NCI-H2081 treated with DMSO at 0.1 percent for 48 hours (cell line): ENCODE measurements around the gene SLC1A2.

Source experiments
- DNase-seq: peaks from one replicate; lab custom pipeline; 2025; lab: John Stamatoyannopoulos, UW

Gene SLC1A2

DNA sequence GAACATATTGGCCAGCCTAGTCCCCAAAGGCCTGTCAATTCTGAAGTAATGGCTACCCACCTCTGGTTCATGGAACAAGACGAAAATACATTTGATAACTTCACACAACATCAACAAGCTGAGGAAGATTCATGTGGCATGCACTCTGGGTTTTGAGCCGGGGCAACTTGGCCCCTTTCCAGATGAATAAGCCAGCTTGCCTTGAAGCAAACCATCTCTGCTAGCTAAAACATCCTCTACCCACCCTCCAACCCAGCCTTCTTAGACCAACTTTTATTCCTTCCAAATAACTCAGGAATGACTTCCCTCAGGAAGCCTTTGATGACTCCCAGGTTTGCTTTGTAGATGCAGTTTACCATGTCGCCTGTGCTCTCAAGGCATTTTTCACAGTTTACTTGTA is 94.4 kb downstream of the SLC1A2 start:
- DNase-seq, result no peak

DNA sequence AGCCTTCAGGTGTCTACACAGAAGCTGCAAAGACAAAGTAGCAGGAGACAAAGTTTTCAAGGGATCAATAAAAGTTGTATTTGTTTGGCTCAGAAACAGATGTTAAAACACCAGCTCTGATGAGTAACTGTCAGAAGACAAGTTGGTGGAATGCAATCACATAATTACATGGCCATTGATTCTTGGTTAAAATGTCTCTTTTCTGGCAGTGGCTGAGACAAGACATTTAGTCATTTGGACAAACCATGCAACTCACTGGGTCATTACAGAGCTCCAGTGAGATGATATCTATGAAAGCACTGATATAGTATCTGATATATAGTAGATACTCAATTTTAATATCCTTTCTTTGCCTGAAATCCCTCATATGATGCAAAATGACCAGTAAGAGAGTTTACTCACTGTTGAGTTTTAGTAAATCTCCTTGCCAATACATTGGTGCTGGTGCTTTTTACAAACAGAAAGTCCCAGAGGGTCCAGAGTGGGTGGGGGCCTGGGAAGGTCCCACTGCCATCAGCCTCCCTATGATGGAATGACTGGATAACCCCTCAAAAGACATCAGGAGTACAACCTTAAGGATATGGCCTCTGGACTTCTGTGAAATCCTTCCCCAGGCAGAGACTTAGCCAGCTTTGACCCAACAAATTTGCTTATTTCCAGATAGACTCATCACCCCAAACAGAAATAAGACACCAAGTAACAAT is 95.0 kb downstream of the SLC1A2 start:
- DNase-seq, result no peak

DNA sequence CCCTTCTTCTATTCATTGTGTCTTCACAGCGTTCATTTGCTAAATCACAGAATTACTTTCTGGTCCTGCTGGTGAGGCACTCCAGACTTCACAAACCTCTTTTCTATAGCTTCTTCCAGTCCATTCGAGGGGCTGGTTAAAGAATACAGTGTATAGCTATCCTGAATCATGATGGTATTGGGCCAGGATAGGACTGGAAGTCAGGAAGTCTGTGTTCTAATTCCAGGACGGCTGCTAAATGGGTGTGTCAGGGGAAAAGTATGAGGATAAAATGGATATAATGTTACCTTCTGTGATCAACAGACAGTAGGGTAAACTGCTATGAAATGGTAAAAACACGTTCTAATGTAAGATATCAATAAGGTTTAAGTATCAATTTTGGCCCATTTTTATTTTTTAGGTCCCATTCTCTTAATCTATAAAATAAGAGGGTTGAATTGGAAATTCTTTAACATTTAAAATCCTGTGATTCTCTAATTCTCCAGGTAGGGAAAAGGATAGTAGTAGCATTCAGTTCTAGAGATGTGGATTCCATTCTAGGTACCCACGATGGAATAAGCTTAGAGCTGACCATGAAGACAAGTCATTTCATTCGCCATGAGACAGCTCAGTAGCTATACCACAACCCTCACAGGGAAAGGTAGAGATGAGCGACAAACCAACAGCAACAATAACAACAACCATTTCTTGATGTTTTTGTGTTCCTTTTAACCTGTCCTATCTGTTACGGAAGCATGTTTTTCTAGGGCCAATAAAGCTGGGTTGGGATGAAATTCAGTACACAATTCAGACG is 96.1 kb downstream of the SLC1A2 start:
- no peak for DNase-seq

DNA sequence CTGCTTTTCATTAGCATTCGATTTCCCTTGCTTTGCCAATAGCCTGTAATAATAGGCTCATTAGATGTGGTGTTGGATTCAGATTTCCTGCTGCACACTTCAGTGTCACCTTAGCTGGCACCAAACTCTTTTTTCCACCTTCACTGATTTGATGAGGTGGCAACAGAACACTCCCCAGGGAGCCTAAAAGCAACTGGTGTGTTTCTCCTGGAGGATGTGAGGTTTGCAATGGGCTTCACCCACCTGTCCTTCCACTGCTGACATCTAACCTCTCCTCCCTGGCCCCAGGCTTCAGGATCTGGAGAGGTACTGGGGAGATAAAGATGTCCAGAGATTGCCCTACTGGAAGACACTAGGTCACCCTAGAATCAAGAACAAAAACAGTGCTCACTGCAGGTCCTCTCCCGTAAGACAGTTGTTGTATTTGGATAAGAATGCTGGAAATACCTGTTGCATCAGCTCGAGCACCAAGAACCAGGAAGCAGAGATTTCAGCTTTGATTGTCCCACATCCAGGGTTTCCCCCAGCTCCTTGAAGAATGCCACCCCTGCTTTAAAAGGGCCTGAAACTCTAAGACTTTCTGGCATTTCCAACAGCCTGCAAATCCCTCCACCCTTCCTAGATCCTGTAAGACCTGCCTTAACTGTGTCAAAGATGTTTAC is 96.9 kb downstream of the SLC1A2 start:
- no peak for DNase-seq

DNA sequence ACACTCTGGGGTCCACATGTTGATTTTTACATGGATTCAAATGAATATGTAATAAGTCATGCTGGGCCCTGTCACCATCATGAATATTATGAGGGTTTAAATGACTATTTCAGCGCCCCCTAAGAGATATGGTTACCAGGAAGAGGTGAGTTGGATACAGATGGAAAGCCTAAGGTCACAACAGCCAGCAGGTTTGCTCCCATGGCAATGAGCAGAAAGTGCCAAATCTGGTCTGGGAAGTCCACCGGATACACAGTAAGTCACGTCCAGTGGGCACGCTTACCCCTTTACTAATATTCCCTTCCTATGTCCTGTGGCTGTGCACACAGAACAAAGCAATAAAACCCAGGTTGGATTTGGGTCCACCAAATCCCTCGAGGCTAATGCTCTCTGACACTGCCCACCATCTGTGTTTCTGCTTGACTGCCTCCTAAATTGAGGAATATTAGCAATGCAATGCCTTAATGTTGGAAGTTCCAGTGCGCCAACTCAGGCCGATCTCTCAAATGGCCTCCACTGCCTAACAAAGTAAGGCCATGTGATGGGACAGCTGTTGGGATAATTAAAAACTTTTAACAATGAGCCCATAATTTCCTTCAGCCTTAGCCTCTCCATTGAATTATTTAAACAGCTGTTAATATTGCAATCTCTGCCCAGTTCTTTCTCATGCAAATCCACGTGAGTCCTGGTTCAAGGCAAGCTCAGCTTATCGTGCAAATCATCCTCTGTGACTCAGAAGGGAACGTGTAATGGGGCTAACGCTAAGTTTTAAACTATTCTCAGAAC is 97.6 kb downstream of the SLC1A2 start:
- DNase-seq, result no peak

DNA sequence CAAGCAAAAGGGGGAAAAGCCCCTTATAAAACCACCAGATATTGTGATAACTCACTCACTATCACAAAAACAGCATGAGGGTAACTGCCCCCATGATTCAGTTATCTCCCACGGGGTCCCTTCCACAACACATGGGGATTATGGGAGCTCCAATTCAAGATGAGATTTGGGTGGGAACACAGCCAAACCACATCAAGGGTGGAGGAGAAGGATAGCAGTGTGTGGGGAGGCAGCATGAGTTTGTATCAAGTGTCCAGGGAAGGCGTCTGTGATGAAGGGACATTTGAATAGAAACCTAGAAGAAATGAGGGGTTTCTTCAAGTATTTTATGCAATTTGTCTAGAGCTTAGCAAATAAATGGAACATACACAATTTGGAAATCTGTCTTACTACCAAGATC is 98.2 kb downstream of the SLC1A2 start:
- no peak for DNase-seq

DNA sequence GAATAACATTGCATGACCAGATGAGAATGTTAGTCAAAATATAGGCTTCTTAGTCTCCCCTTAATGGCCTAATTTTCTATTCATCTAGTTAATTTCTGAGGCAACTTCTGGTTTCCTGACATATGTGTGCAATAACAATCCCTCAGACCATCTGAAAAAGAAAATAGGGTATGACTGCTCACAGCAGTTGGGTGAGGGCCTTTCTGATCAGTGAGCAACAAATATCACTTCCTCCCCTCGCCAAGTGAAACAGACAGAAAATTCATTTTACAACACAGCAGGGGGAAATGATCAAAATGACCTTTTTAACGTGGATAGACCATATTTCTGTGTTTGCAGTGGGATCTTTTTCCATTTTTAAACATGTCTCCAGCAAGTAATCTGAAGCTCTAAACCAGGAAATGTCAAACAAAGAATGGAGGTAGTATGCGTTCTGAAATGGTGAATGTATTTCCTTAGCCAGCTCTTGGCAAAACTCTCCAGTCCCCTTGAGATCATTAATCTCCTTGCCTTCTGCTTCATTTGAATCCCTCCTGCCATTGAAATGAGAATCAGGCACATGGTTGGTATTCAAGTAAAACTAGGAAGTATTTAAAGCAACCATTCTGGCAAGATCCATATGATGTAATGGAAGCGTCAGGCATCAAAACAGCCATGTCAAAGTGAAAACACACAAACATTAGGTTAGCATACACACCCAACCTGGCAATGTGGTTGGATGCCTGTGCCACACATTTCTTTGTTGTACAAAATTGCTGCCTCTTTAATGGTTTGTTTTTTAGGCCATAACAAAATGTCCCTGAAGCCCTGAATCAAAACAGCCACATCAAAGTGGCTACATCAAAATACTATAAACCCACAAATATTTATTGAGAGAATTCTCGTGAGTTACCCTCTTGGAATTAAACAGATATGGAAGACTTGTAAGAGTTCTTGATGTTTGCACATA is 100.1 kb downstream of the SLC1A2 start:
- DNase-seq, result no peak

DNA sequence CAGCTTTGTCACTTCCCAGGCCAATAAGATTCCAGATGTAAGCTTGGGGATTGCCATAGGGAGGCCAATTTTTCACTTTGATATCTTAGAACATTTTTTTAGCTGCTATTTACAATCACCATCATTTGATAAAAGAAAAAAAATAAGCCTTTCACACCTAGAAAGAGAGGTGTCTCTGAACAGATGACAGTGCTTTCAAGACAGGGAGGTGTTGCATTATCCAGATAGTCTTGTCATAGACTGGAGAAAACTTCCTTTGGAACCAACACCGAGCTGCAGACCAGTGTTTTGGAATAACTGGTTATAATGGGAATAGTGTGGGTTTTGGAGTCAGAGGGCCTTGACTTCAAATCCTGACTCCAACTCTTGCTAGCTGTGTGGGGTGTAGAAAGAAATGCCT is 101.0 kb downstream of the SLC1A2 start:
- no peak for DNase-seq

DNA sequence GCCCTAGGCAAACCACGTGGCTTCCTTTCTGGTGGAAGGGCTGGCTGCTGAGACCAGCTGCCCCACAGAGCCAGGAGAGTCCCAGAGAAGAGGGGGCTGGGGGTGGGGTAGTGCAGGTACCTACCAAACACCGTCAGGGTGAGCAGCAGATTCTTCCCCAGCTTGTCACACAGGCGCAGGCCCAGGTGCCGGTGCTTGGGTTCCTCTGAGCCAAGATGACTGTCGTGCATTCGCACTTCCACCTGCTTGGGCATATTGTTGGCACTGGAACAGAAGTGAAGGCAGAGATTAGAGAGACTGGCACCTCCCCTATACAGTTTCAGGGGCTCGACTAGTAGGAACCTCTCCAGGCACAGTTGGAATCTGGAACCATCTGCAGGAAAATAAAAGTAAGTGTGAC is 102.1 kb downstream of the SLC1A2 start:
- no peak for DNase-seq

DNA sequence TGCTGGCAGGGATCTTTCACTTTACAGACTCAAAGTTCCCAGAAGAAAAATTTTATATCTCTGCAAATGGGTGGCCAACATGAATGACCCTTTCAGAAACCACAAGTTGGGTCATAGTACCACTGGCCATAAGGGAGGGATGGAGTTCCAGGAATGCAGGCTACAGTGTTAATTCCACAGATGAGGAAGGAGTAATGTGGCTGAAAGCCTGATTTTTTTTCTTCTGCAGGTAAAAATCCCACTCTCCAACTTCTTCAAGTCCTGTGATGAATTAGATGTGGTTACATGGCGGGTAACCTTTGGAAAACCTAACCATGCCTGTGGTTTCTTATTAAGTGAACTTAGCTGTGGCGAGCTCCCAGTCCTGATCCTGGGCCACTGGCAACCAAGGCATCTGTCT is 103.2 kb downstream of the SLC1A2 start:
- no peak for DNase-seq

DNA sequence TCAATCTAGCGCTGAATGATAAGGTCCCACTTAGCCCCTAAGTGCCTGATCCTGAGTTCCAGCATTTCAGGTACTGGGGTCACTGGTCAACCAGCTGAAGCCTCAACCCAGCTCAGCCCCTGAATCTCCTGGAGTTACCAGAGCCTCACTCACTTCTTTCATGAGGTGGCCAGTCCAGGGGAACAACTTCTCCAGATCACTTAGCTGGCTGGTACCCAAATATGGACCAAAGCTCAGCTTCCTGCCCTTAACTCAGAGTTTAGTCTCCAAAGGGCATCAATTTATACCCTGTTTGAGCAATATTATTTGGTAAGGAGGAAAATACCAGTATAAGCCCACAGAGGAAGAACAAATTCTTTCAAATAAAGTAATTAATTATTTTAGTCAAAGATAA is 105.6 kb downstream of the SLC1A2 start:
- DNase-seq, result no peak

DNA sequence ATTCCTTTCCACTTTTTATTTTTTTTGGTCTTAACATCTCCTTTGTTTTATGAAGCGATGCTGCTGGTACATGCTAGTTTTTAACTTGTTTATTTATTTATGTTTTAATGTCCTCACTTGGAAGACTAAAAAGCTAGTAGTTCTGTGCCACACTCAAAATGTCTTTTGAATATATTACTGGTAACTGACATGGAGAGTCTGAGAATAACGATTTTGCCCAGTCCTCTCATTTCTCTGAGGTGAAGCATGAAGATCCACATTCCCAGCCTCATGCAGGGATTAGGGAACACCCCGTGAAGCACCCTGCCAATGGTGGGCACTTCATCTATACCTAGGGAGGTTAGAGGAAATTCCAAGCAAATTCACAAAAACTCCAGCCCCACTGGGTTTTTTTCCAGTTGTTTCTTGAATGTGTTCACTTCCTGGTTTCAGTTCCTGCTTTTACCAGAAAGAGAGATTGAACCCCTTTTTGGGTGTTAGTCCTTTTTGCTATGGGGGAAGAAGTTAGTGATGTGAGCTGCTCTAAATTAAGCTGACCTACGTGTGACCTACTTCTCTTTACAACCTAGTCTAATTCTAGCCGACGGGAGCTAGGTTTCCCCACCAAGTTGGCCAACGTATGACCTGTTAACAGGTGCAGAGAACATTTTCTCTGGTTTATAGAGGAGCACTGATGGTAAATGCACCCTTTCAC is 106.1 kb downstream of the SLC1A2 start:
- DNase-seq, result no peak

DNA sequence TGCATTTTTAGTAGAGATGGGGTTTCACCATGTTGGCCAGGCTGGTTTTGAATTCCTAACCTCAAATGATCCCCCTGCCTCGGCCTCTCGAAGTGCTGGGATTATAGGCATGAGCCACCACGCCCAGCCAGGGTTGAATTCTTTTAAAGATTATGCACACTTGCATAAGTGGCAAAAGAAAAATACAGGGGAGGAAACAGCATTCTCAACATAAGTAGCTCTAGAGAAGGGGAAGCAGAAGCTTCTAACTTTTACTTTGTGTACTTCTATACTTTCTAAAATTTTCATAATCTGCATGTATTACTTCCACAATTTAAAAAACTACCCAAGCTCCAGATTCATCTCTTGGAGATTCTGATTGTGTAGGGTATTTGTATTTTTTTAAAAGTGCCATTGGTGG is 108.0 kb downstream of the SLC1A2 start:
- DNase-seq, result no peak

DNA sequence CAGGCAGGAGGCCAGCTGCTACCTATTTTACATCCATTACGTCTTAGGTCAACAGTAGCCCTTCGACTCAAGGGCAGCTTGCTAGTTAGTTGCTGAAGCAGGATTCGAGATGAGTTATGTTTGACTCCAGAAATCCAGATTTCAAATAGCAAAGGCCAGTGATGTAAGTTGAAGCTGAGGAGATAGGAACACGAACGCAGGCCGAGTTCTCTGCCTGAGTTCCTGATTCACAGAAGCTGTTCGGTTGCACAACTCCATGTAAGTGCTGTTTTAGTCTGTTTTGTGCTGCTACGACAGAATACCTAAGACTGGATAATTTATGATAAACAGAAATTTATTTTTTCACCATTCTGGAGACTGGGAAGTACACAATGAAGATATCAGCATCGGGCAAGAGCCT is 111.2 kb downstream of the SLC1A2 start:
- DNase-seq, result no peak

DNA sequence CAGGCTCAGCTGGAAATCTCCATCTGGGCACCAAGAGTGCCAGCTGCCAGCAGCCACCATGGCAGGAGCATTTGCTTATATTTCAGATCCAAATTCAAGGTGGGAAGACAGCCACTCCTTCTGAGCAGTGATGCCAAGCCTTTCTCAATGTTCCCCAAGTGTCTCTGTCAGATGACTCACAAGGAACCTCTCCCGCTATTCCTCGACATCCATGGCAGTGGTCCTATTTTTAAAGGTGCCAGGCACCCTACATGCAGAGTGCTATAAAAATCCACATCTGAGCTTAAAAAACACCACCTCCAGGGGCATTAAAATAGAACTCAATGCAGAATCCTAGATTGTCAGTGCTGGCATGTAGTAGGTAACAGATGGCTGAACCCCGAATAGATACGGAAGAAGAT is 112.1 kb downstream of the SLC1A2 start:
- DNase-seq, result no peak

DNA sequence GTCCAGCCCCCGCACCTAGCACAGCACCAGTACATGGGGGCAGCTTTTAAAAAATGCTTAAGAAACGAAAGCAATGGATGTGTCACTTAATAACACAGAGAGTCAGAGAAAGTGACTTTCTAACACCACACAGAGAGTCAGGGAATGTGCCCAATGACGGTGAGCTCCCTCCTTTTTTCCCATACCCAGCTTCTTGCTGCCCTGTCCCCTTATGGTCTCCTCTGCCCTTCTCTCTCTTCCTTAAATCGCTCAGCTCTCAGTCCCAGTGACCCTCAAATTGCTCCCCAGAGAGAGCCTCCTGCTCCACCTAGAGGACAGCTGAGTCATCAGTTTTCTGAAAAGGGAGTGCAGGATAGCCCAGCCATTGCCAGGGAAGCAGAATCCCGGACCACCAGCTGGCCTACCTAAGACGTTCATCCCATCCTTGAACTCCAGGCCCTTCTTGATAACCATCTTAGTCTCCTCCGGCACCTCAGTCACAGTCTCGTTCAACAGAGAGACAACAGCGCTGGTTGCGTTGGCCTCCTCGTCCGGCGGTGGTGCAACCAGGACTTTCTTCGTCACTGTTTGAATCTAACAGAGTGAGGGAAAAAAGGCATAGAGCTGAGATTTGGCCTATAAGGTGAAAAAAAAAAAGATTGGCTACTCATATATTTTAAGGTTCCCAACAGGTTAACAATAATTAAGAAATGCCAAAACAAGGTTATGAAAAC is 113.5 kb downstream of the SLC1A2 start:
- no peak for DNase-seq

DNA sequence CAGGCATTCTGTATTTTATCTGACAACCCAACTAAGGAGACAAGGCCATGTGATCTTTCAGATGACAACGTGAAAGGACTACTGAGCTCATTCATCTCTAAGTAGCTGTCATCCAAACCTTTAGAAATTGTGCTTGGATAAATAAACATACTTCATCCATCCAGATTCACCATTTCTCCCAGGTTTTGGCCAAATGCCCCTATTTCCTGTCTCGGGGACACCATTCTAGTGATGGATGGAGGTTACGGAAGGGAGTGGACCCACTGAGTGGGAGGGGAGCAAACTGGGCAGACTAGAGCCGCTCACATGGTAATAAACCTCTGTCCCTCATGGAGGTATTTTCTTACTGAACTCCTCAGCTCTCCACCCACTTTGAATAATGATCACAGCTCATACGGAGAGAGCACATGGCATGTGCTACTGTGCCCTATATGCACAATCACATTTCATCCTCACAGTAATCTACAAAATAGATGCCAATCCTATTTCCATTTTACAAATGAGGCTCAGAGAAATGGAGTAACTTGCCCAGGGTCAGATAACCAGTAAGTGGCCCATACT is 114.4 kb downstream of the SLC1A2 start:
- DNase-seq, result no peak

DNA sequence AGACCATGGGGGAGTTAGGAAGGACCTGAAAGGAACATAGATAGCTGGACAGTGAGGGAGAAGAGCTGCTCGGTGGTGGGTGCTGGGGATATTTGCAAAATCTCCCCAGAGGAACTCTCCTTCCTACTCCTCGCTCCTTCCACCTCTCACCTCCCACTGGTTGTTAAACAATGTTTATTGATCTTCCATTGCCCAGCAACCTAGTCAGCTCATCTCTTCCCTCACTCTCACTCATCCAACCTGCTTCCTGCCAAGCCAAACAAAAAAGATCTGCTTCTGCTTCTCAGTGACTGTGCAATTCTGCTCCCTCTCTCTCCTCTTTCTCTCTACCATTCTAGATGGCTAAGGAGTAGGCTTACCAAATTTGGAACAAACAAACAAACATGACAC is 115.0 kb downstream of the SLC1A2 start:
- no peak for DNase-seq

DNA sequence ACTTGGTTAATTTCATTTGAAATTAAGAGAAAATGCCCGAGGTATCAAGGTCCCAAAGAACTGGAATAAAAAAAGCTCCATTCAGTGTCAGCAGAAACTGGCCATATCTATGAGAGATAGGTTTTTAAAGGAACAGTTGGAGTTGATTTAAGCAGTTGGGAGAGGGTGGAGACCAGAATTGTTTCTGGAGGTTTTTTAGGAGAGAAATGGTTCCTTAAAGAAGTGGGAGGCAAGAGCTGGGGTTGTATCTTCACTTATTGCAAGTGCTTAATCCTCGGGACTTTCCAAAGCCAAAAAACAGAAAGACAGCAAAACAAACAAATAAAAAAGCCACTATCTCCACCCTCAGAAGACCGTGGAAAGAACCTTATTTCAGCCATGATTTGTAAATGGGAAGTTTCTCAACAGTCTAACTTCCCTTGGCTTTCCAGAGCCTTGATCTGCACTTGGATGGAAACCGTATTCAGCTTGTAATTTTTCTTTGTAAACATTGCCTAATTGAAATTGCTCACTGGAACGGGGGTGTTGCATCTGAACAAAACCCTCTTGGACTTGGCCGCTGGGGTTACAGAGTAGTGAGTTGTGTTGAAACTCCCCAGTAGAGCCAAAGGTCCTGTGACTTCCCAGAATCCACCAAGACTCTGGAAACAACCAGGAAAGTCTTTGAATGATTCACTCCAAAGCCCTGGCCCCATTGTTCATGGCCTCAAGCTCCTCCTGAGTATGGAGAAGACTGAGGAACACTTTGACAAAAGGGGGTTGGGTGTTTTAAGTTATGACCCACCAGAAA is 115.6 kb downstream of the SLC1A2 start:
- no peak for DNase-seq
